Neural cell (in vitro differentiated cells): ENCODE measurements around the gene NLGN4Y. TPM values are rescaled to one million over a fixed set of nuclear protein-coding genes. Genes with fewer than 3 reads are reported as not detected.

Experiments used
- H2AFZ ChIP-seq: fragments of 200-600, 300-800 bp; sonication (generic), shearing (Covaris generic); 2 replicates; pipeline ENCODE4 v1.6.0; 2014; ENCODE audit warnings: low read depth, mild to moderate bottlenecking, antibody characterized with exemption, low read length, moderate library complexity
- H3F3A ChIP-seq: fragments of 200-600 bp; shearing (Covaris generic); 2 replicates; pipeline ENCODE4 v1.6.1; 2016; ENCODE audit warnings: mild to moderate bottlenecking, moderate library complexity, mixed read lengths, antibody characterized with exemption, low read length; ENCODE audit not compliant: insufficient read depth, poor library complexity, severe bottlenecking
- H3K27ac ChIP-seq: fragments of 200-600, 300-800 bp; sonication (generic), shearing (Covaris generic); 2 replicates; pipeline ENCODE4 v1.5.1; 2014; ENCODE audit warnings: mild to moderate bottlenecking, low read length, moderate library complexity
- H3K27me3 ChIP-seq: fragments of 300-800, 200-600 bp; sonication (generic), shearing (Covaris generic); 2 replicates; pipeline ENCODE4 v1.6.0; 2014; ENCODE audit warnings: mild to moderate bottlenecking, low read depth, low read length, moderate library complexity; ENCODE audit not compliant: insufficient read depth
- H3K36me3 ChIP-seq: fragments of 300-800, 200-600 bp; sonication (generic), shearing (Covaris generic); 2 replicates; pipeline ENCODE4 v1.5.1; 2014; ENCODE audit warnings: mild to moderate bottlenecking, antibody characterized with exemption, low read length, moderate library complexity; ENCODE audit not compliant: insufficient read depth
- H3K4me2 ChIP-seq: fragments of 300-800, 200-600 bp; sonication (generic), shearing (Covaris generic); 2 replicates; pipeline ENCODE4 v1.6.0; 2014; ENCODE audit warnings: mild to moderate bottlenecking, low read length
- H3K4me3 ChIP-seq: fragments of 300-800, 200-600 bp; sonication (generic), shearing (Covaris generic); 2 replicates; pipeline ENCODE4 v1.5.1; 2014; ENCODE audit warnings: mild to moderate bottlenecking, low read length, moderate library complexity
- H3K79me2 ChIP-seq: fragments of 200-600 bp; shearing (Covaris generic); replicated peaks from 2 replicates; pipeline ENCODE4 v1.6.0; 2014; ENCODE audit warnings: mild to moderate bottlenecking, low read length, moderate library complexity; ENCODE audit not compliant: insufficient read depth
- H3K9ac ChIP-seq: fragments of 300-800, 200-600 bp; sonication (generic), shearing (Covaris generic); 2 replicates; pipeline ENCODE4 v1.6.1; 2016; ENCODE audit warnings: mild to moderate bottlenecking, low read length, mixed read lengths
- H3K9me2 ChIP-seq: fragments of 200-600 bp; shearing (Covaris generic); 2 replicates; pipeline ENCODE4 v1.6.1; 2016; ENCODE audit warnings: mild to moderate bottlenecking, low read length, mixed read lengths; ENCODE audit not compliant: insufficient read depth
- H3K9me3 ChIP-seq: fragments of 200-600, 300-800 bp; sonication (generic), shearing (Covaris generic); 2 replicates; pipeline ENCODE4 v1.6.1; 2016; ENCODE audit warnings: mild to moderate bottlenecking, mixed run types, low read length, moderate library complexity, mixed read lengths
- H4K20me1 ChIP-seq: fragments of 200-600 bp; shearing (Covaris generic); 2 replicates; pipeline ENCODE4 v1.6.1; 2016; ENCODE audit warnings: mild to moderate bottlenecking, mixed run types; ENCODE audit not compliant: insufficient read depth
- EP300 ChIP-seq: fragments of 450-650 bp; conservative IDR thresholded peaks from 2 replicates; pipeline ENCODE4 v1.6.1; 2014; ENCODE audit warnings: antibody characterized with exemption, mild to moderate bottlenecking, moderate library complexity; ENCODE audit not compliant: poor library complexity, severe bottlenecking
- EZH2 ChIP-seq: fragments of 200-600, 300-800 bp; shearing (Covaris generic), sonication (generic); IDR thresholded peaks from 2 replicates; pipeline ENCODE4 v1.6.1; 2014; ENCODE audit warnings: antibody characterized with exemption, low read length, borderline replicate concordance, mild to moderate bottlenecking; ENCODE audit not compliant: insufficient read depth, poor library complexity, severe bottlenecking
- MXI1 ChIP-seq: fragments of 450-650 bp; conservative IDR thresholded peaks from 2 replicates; pipeline ENCODE4 v1.6.1; 2014; ENCODE audit warnings: antibody characterized with exemption, mild to moderate bottlenecking; ENCODE audit not compliant: poor library complexity, severe bottlenecking
- POLR2AphosphoS5 ChIP-seq: IDR thresholded peaks from 2 replicates; pipeline ENCODE4 v1.6.1; 2012
- RAD21 ChIP-seq: fragments of 450-650 bp; conservative IDR thresholded peaks from 2 replicates; pipeline ENCODE4 v1.6.1; 2014; ENCODE audit warnings: antibody characterized with exemption, mild to moderate bottlenecking, moderate library complexity
- REST ChIP-seq: IDR thresholded peaks from 2 replicates; pipeline ENCODE4 v1.6.1; 2012; ENCODE audit warnings: borderline replicate concordance
- SMC3 ChIP-seq: fragments of 450-650 bp; conservative IDR thresholded peaks from 2 replicates; pipeline ENCODE4 v1.6.1; 2014; ENCODE audit warnings: antibody characterized with exemption, mild to moderate bottlenecking, moderate library complexity; ENCODE audit not compliant: poor library complexity
- TAF1 ChIP-seq: IDR thresholded peaks from 2 replicates; pipeline ENCODE4 v1.6.1; 2012; ENCODE audit warnings: low read depth
- polyA plus RNA-seq: library from polyadenylated mRNA; depleted of rRNA; stranded (reverse); fragments of >200 nt; gene quantifications from 2 replicates; pipeline ENCODE4 v1.2.3, GENCODE V29; 2014
- TF ChIP-seq, protein P1 (sequence below): fragments of 450-650 bp; IDR thresholded peaks from 2 replicates; pipeline ENCODE4 v1.5.1; 2014; ENCODE audit warnings: antibody characterized with exemption, mild to moderate bottlenecking, moderate library complexity; ENCODE audit not compliant: poor library complexity, severe bottlenecking

The NLGN4Y gene
- polyA plus RNA-seq, 1 donor from 2014 or later = 15.2 TPM

DNA sequence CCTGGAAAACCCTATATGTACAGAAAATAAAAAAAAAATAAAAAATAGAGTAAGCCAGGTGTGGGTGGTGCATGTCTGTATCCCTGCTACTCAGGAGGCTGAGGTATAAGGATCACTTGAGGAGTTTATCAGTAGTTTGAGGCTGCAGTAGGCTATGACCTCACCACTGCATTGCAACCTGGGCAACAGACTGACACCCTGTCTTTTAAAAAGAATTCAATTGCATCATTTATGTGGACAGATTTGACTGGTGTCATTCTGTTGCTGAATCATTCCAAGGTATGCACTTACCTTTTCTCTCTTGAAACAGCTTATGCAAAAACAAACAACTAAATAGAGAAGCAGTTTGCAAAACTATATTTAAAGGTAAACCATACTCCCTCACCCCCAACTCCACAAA lies 12.4 kb downstream of the NLGN4Y start:
- Histone ChIP-seq H3F3A (no peaks in the 10 kb centered on the region), H3K27ac (no peak overlapping the region), H3K27me3 (no peaks in the 10 kb centered on the region), H3K9ac (no peak overlapping the region), H3K4me2 (no peak overlapping the region), H3K36me3 (no peaks in the 10 kb centered on the region), H3K9me3 (no peaks in the 10 kb centered on the region), H3K9me2 (no peaks in the 10 kb centered on the region), H3K4me3 (no peak overlapping the region), H3K79me2 (peaks cover 3% of the 10 kb centered on the region), H4K20me1 (no peaks in the 10 kb centered on the region), H2AFZ (no peak overlapping the region)
- no peak for TF ChIP-seq SMC3
- TF ChIP-seq TAF1 = no peak
- no peak for TF ChIP-seq REST
- TF ChIP-seq EZH2 = no peak
- TF ChIP-seq, protein P1, sequence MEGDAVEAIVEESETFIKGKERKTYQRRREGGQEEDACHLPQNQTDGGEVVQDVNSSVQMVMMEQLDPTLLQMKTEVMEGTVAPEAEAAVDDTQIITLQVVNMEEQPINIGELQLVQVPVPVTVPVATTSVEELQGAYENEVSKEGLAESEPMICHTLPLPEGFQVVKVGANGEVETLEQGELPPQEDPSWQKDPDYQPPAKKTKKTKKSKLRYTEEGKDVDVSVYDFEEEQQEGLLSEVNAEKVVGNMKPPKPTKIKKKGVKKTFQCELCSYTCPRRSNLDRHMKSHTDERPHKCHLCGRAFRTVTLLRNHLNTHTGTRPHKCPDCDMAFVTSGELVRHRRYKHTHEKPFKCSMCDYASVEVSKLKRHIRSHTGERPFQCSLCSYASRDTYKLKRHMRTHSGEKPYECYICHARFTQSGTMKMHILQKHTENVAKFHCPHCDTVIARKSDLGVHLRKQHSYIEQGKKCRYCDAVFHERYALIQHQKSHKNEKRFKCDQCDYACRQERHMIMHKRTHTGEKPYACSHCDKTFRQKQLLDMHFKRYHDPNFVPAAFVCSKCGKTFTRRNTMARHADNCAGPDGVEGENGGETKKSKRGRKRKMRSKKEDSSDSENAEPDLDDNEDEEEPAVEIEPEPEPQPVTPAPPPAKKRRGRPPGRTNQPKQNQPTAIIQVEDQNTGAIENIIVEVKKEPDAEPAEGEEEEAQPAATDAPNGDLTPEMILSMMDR = no peak
- no peak for TF ChIP-seq POLR2AphosphoS5
- TF ChIP-seq RAD21 = no peak
- no peak for TF ChIP-seq EP300
- TF ChIP-seq MXI1 = no peak

DNA sequence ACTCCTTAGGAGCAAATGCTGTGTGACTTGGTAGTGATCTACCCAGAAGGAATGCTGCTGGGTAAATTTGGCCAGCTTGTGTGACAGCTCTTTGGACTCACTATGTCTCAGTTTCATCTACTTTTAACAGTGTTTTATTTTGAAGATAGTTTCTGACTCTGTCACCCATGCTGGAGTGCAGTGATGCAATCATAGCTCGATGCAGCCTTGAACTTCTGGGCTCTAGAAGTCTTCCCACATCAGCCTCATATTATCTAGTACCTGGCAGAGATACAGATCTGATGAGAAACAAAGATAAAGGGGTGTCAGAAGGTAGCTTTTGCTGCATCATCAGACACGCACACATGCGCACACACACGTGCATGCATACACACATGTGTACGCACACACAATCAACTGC lies 19.2 kb downstream of the NLGN4Y start:
- Histone ChIP-seq H3K79me2 (no peaks in the 10 kb centered on the region), H3K4me2 (no peak overlapping the region), H3K27me3 (no peaks in the 10 kb centered on the region), H3K4me3 (no peak overlapping the region), H3K36me3 (no peaks in the 10 kb centered on the region), H4K20me1 (no peaks in the 10 kb centered on the region), H3K9me2 (no peaks in the 10 kb centered on the region), H3F3A (no peaks in the 10 kb centered on the region), H3K9ac (no peak overlapping the region), H3K27ac (no peak overlapping the region), H2AFZ (no peak overlapping the region), H3K9me3 (no peaks in the 10 kb centered on the region)
- TF ChIP-seq MXI1 = no peak
- no peak for TF ChIP-seq EZH2
- no peak for TF ChIP-seq POLR2AphosphoS5
- TF ChIP-seq SMC3 = no peak
- TF ChIP-seq TAF1 = no peak
- no peak for TF ChIP-seq RAD21
- no peak for TF ChIP-seq REST
- TF ChIP-seq, protein P1 = no peak
- TF ChIP-seq EP300 = no peak
